Measurements from ENCODE around the gene MFAP2.
"Not testable (repeated sequence)": the region's sequence is repeated elsewhere in the genome, so short reads cannot be mapped to it uniquely, and the experiment has no call there.

The MFAP2 gene

GRCh38 chr1:16938351-16939321, 41.8 kb downstream of the MFAP2 start:
- no peak for DNase-seq
- Mint-ChIP-seq H3K27ac (peak overlapping the region in 1 of 2 donors; percentile 8), H3K4me3 (no peak overlapping the region), H3K27me3 (no peaks in the 10 kb centered on the region), H3K9me3 (no peaks in the 10 kb centered on the region), H3K4me1 (ENCODE audit: low read depth in 2 of 2) (no peaks in the 10 kb centered on the region), H3K36me3 (ENCODE audit: insufficient read depth) (peaks cover 43% of the 10 kb centered on the region)
- ATAC-seq (replicated peaks) = no peak

GRCh38 chr1:16936580-16936979, 43.8 kb downstream of the MFAP2 start:
- not testable (repeated sequence) for ATAC-seq (replicated peaks); H3K4me3 Mint-ChIP-seq; H3K27me3 Mint-ChIP-seq; H3K9me3 Mint-ChIP-seq; H3K4me1 Mint-ChIP-seq (ENCODE audit: low read depth in 2 of 2); DNase-seq; H3K27ac Mint-ChIP-seq
- peaks cover 42% of the 10 kb centered on the region for H3K36me3 Mint-ChIP-seq (ENCODE audit: insufficient read depth)

- H3K4me3 Mint-ChIP-seq; H3K9me3 Mint-ChIP-seq; ATAC-seq (replicated peaks); H3K4me1 Mint-ChIP-seq (ENCODE audit: low read depth in 2 of 2); DNase-seq; H3K27ac Mint-ChIP-seq; H3K27me3 Mint-ChIP-seq: not testable (repeated sequence)
- H3K36me3 Mint-ChIP-seq (ENCODE audit: insufficient read depth) = peaks cover 40% of the 10 kb centered on the region
Measured at GRCh38 chr1:16933945-16934344, 46.5 kb downstream of the MFAP2 start.

- not testable (repeated sequence) for ATAC-seq (replicated peaks); DNase-seq; H3K9me3 Mint-ChIP-seq; H3K4me3 Mint-ChIP-seq; H3K27ac Mint-ChIP-seq; H3K27me3 Mint-ChIP-seq
- peaks cover 34% of the 10 kb centered on the region for H3K36me3 Mint-ChIP-seq (ENCODE audit: insufficient read depth)
- H3K4me1 Mint-ChIP-seq (ENCODE audit: low read depth in 2 of 2) = peaks cover 9 to 16% of the 10 kb centered on the region in 2 donors
Measured at GRCh38 chr1:16931206-16931934, 49.0 kb downstream of the MFAP2 start.

- H3K27me3 Mint-ChIP-seq; DNase-seq; ATAC-seq (replicated peaks); H3K4me3 Mint-ChIP-seq; H3K9me3 Mint-ChIP-seq; H3K27ac Mint-ChIP-seq: not testable (repeated sequence)
- Mint-ChIP-seq H3K4me1 (ENCODE audit: low read depth in 2 of 2) (peaks cover 17 to 30% of the 10 kb centered on the region in 2 donors), H3K36me3 (ENCODE audit: insufficient read depth) (peaks cover 27% of the 10 kb centered on the region)
Measured at GRCh38 chr1:16929146-16930041, 51.0 kb downstream of the MFAP2 start.

- H3K4me1 Mint-ChIP-seq (ENCODE audit: low read depth in 2 of 2) = peaks cover 19 to 34% of the 10 kb centered on the region in 2 donors
- ATAC-seq (replicated peaks) (peak; percentile 32), DNase-seq (no peak)
- peaks cover 15% of the 10 kb centered on the region for H3K36me3 Mint-ChIP-seq (ENCODE audit: insufficient read depth)
- H3K27me3 Mint-ChIP-seq = no peaks in the 10 kb centered on the region
- no peaks in the 10 kb centered on the region for H3K9me3 Mint-ChIP-seq
- no peak overlapping the region for H3K4me3 Mint-ChIP-seq
- H3K27ac Mint-ChIP-seq = peak overlapping the region in 1 of 2 donors; percentile 90
Measured at GRCh38 chr1:16927711-16928485, 52.5 kb downstream of the MFAP2 start.

GRCh38 chr1:16927256-16927655, 53.2 kb downstream of the MFAP2 start:
- Mint-ChIP-seq H3K9me3 (no peaks in the 10 kb centered on the region), H3K4me1 (ENCODE audit: low read depth in 2 of 2) (peaks cover 22 to 41% of the 10 kb centered on the region in 2 donors), H3K4me3 (no peak overlapping the region), H3K27me3 (no peaks in the 10 kb centered on the region), H3K27ac (peak overlapping the region in 1 of 2 donors; percentile 90), H3K36me3 (ENCODE audit: insufficient read depth) (peaks cover 10% of the 10 kb centered on the region)
- no peak for DNase-seq
- ATAC-seq (replicated peaks) = peak; percentile 24

GRCh38 chr1:16926491-16927073, 53.8 kb downstream of the MFAP2 start:
- Mint-ChIP-seq H3K4me1 (ENCODE audit: low read depth in 2 of 2) (peaks cover 26 to 46% of the 10 kb centered on the region in 2 donors), H3K27me3 (no peaks in the 10 kb centered on the region), H3K27ac (peak overlapping the region in 1 of 2 donors; percentile 90), H3K4me3 (no peak overlapping the region), H3K36me3 (ENCODE audit: insufficient read depth) (peaks cover 5% of the 10 kb centered on the region), H3K9me3 (no peaks in the 10 kb centered on the region)
- ATAC-seq (replicated peaks) (no peak), DNase-seq (no peak)

GRCh38 chr1:16925635-16926490, 54.6 kb downstream of the MFAP2 start:
- H3K27ac Mint-ChIP-seq = peak overlapping the region in 1 of 2 donors; percentile 62
- no peaks in the 10 kb centered on the region for H3K27me3 Mint-ChIP-seq
- H3K4me1 Mint-ChIP-seq (ENCODE audit: low read depth in 2 of 2) = peaks cover 29 to 54% of the 10 kb centered on the region in 2 donors
- H3K36me3 Mint-ChIP-seq (ENCODE audit: insufficient read depth) = no peaks in the 10 kb centered on the region
- H3K4me3 Mint-ChIP-seq = no peak overlapping the region
- DNase-seq = no peak
- H3K9me3 Mint-ChIP-seq = no peaks in the 10 kb centered on the region
- ATAC-seq (replicated peaks) = no peak

- no peak overlapping the region for H3K4me3 Mint-ChIP-seq
- no peak for ATAC-seq (replicated peaks)
- H3K4me1 Mint-ChIP-seq (ENCODE audit: low read depth in 2 of 2) = peaks cover 29 to 56% of the 10 kb centered on the region in 2 donors
- H3K36me3 Mint-ChIP-seq (ENCODE audit: insufficient read depth) = no peaks in the 10 kb centered on the region
- no peaks in the 10 kb centered on the region for H3K27me3 Mint-ChIP-seq
- peak overlapping the region in 1 of 2 donors; percentile 62 for H3K27ac Mint-ChIP-seq
- no peak for DNase-seq
- H3K9me3 Mint-ChIP-seq = no peaks in the 10 kb centered on the region
Measured at GRCh38 chr1:16924919-16925477, 55.4 kb downstream of the MFAP2 start.

All from effector memory CD8-positive, alpha-beta T cell (primary cell).